HEK293 (cell line): Measurements from ENCODE around the gene DCC.

ENCODE experiments used
- CTCF ChIP-seq: fragments of 450-650 bp; formaldehyde crosslinking; IDR thresholded peaks from 2 replicates; pipeline ENCODE4 v1.5.1; 2016; ENCODE audit warnings: missing biosample characterization, missing genetic modification characterization
- ELK4 ChIP-seq: IDR thresholded peaks from 2 replicates; pipeline ENCODE4 v1.6.1; 2011; ENCODE audit warnings: mild to moderate bottlenecking, low read depth, low read length, borderline replicate concordance
- MZF1 ChIP-seq: fragments of 450-650 bp; formaldehyde crosslinking; IDR thresholded peaks from 2 replicates; pipeline ENCODE4 v1.5.1; 2017; ENCODE audit warnings: missing biosample characterization, missing genetic modification characterization, borderline replicate concordance
- PRDM1 ChIP-seq: fragments of 450-650 bp; formaldehyde crosslinking; IDR thresholded peaks from 2 replicates; pipeline ENCODE4; 2016; ENCODE audit warnings: missing biosample characterization, missing genetic modification characterization
- SP2 ChIP-seq: fragments of 450-650 bp; formaldehyde crosslinking; IDR thresholded peaks from 2 replicates; pipeline ENCODE4 v1.5.1; 2016; ENCODE audit warnings: missing biosample characterization, missing genetic modification characterization
- TCF7L2 ChIP-seq: IDR thresholded peaks from 2 replicates; pipeline ENCODE4 v1.6.1; 2011; ENCODE audit warnings: low read depth, mild to moderate bottlenecking, inconsistent platforms, low read length, moderate library complexity, borderline replicate concordance
- TRIM28 ChIP-seq: IDR thresholded peaks from 2 replicates; pipeline ENCODE4 v1.6.1; 2011; ENCODE audit warnings: low read length, control low read depth, borderline replicate concordance
- ZBTB17 ChIP-seq: fragments of 450-650 bp; formaldehyde crosslinking; IDR thresholded peaks from 2 replicates; pipeline ENCODE4 v1.5.1; 2016; ENCODE audit warnings: missing biosample characterization, missing genetic modification characterization
- ZBTB8A ChIP-seq: fragments of 450-650 bp; formaldehyde crosslinking; IDR thresholded peaks from 2 replicates; pipeline ENCODE4 v1.5.1; 2016; ENCODE audit warnings: missing biosample characterization, missing genetic modification characterization
- ZNF10 ChIP-seq: fragments of 450-650 bp; formaldehyde crosslinking; IDR thresholded peaks from 2 replicates; pipeline ENCODE4 v1.5.1; 2017; ENCODE audit warnings: missing biosample characterization, missing genetic modification characterization
- ZNF280D ChIP-seq: fragments of 450-650 bp; formaldehyde crosslinking; IDR thresholded peaks from 2 replicates; pipeline ENCODE4 v1.5.1; 2016; ENCODE audit warnings: missing biosample characterization, missing genetic modification characterization
- ZNF311 ChIP-seq: fragments of 450-650 bp; formaldehyde crosslinking; IDR thresholded peaks from 2 replicates; pipeline ENCODE4 v1.5.1; 2017; ENCODE audit warnings: missing biosample characterization, missing genetic modification characterization, borderline replicate concordance
- ZSCAN16 ChIP-seq: fragments of 450-650 bp; formaldehyde crosslinking; IDR thresholded peaks from 2 replicates; pipeline ENCODE4 v1.5.1; 2016; ENCODE audit warnings: missing biosample characterization, missing genetic modification characterization
- TF ChIP-seq, protein P1 (sequence below): fragments of 450-650 bp; formaldehyde crosslinking; IDR thresholded peaks from 2 replicates; pipeline ENCODE4 v1.5.1; 2016; ENCODE audit warnings: missing biosample characterization, missing genetic modification characterization

GRCh38 chr18:52971097-52971496 is 631.1 kb downstream of the DCC start:
- no peak for TF ChIP-seq CTCF (tag by site-specific recombination)
- TF ChIP-seq ZNF10 (tag by site-specific recombination) = no peak
- TF ChIP-seq ZBTB8A (tag by site-specific recombination) = no peak
- TF ChIP-seq PRDM1 (tag by site-specific recombination) = no peak
- TF ChIP-seq ZBTB17 (tag by site-specific recombination) = no peak
- TF ChIP-seq SP2 (tag by site-specific recombination) = no peak
- TF ChIP-seq, protein P1, sequence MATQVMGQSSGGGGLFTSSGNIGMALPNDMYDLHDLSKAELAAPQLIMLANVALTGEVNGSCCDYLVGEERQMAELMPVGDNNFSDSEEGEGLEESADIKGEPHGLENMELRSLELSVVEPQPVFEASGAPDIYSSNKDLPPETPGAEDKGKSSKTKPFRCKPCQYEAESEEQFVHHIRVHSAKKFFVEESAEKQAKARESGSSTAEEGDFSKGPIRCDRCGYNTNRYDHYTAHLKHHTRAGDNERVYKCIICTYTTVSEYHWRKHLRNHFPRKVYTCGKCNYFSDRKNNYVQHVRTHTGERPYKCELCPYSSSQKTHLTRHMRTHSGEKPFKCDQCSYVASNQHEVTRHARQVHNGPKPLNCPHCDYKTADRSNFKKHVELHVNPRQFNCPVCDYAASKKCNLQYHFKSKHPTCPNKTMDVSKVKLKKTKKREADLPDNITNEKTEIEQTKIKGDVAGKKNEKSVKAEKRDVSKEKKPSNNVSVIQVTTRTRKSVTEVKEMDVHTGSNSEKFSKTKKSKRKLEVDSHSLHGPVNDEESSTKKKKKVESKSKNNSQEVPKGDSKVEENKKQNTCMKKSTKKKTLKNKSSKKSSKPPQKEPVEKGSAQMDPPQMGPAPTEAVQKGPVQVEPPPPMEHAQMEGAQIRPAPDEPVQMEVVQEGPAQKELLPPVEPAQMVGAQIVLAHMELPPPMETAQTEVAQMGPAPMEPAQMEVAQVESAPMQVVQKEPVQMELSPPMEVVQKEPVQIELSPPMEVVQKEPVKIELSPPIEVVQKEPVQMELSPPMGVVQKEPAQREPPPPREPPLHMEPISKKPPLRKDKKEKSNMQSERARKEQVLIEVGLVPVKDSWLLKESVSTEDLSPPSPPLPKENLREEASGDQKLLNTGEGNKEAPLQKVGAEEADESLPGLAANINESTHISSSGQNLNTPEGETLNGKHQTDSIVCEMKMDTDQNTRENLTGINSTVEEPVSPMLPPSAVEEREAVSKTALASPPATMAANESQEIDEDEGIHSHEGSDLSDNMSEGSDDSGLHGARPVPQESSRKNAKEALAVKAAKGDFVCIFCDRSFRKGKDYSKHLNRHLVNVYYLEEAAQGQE (tag by site-specific recombination) = no peak
- TF ChIP-seq ELK4 = no peak
- TF ChIP-seq ZNF280D (tag by site-specific recombination) = no peak
- no peak for TF ChIP-seq TCF7L2
- no peak for TF ChIP-seq MZF1
- TF ChIP-seq TRIM28 = no peak
- TF ChIP-seq ZSCAN16 = no peak
- TF ChIP-seq ZNF311 (tag by site-specific recombination) = no peak
